HepG2 (cell line): ENCODE results near the gene RNF148. TPM values are rescaled to one million over a fixed set of nuclear protein-coding genes. Genes with fewer than 3 reads are reported as not detected.
A peak's percentile ranks its signal among the peaks of the same experiment; 100 is the strongest.

Experiments used
- ATAC-seq: fragments of 200-7000 bp; cut with Tn5 transposase; 3 replicates; pipeline ENCODE4 v1.9.1; 2020; ENCODE audit warnings: mild to moderate bottlenecking, moderate library complexity
- Bru-seq: library from RNA; stranded (reverse); fragments of 400-500 nt; gene quantifications from one replicate; lab custom pipeline; 2021; lab: Mats Ljungman, UMichigan
- BruChase-seq, 2 experiments: library from RNA; stranded (reverse); fragments of 400-500 nt; gene quantifications; one replicate each; lab custom pipeline; 2021; lab: Mats Ljungman, UMichigan
- BruUV-seq: library from RNA; stranded (reverse); fragments of 400-500 nt; replicated peaks from 2 replicates; lab custom pipeline; 2021; lab: Mats Ljungman, UMichigan
- CTCF ChIA-PET: fragments of 300-600 bp; formaldehyde crosslinking; extraction: SDS; loops from one replicate; lab custom pipeline; 2021; ENCODE audit warnings: low total read pairs, inconsistent platforms, low intra/inter-chr PET ratio; lab: Yijun Ruan, JAX
- POLR2A ChIA-PET: fragments of 350-600 bp; sonication (Branson Sonifier 250); formaldehyde crosslinking; loops from one replicate; lab custom pipeline; 2020; ENCODE audit warnings: antibody characterized with exemption, inconsistent platforms; lab: Yijun Ruan, JAX
- DNase-seq: peaks from one replicate; pipeline ENCODE4 v3.0.0-alpha.2; 2015; ENCODE audit warnings: low spot score
- FAIRE-seq: peaks from 3 replicates; lab custom pipeline; 2011; peaks lifted over from hg19 to GRCh38; lab: Jason Lieb, UNC
- H2AFZ ChIP-seq: one replicate; pipeline ENCODE4 v1.6.1; 2011; ENCODE audit warnings: low read length, inconsistent platforms
- H3K27ac ChIP-seq: fragments of 300-600 bp; 3 replicates; pipeline ENCODE4 v1.8.0; 2011; ENCODE audit warnings: mixed run types, mild to moderate bottlenecking, mixed read lengths, low read length, inconsistent platforms; ENCODE audit not compliant: insufficient read depth; ENCODE audit errors: extremely low read length
- H3K27me3 ChIP-seq, 2 experiments: fragments of 200-600 bp in 1 of 2; 2 replicates in 1 of 2; 3 replicates in 1 of 2; pipeline versions ENCODE4 v1.6.0 to v1.8.0; 2011; ENCODE audit warnings: low read length in 2 of 2, mild to moderate bottlenecking in 2 of 2, moderate library complexity in 2 of 2, inconsistent platforms in 1 of 2; ENCODE audit not compliant: insufficient read depth in 2 of 2, control insufficient read depth in 1 of 2
- H3K36me3 ChIP-seq, 2 experiments: fragments of 200-600 bp in 1 of 2; replicated peaks in 1 of 2; 2 replicates in 1 of 2; 3 replicates in 1 of 2; pipeline versions ENCODE4 v1.5.1 to v1.8.0; 2011; ENCODE audit warnings: low read length in 2 of 2, inconsistent platforms in 1 of 2; ENCODE audit not compliant: insufficient read depth in 2 of 2, control insufficient read depth in 1 of 2
- H3K4me1 ChIP-seq: 2 replicates; pipeline ENCODE4 v1.5.1; 2012; ENCODE audit warnings: low read length, inconsistent platforms; ENCODE audit not compliant: insufficient read depth
- H3K4me2 ChIP-seq: 2 replicates; pipeline ENCODE4 v1.6.0; 2011; ENCODE audit warnings: low read depth, low read length, inconsistent platforms
- H3K4me3 ChIP-seq, 3 experiments: fragments of 200-600 bp in 1 of 3; sonication (generic), shearing (Covaris generic) in 1 of 3; replicated peaks in 1 of 3; 2 replicates each; pipeline ENCODE4 v1.5.1; 2011 to 2016; ENCODE audit warnings: low read length in 3 of 3, inconsistent platforms in 2 of 3, low read depth in 2 of 3, mild to moderate bottlenecking in 2 of 3, control low read depth in 1 of 3, mixed read lengths in 1 of 3; ENCODE audit not compliant: insufficient read depth in 1 of 3
- H3K79me2 ChIP-seq: one replicate; pipeline ENCODE4 v1.6.1; 2011; ENCODE audit warnings: low read length, inconsistent platforms; ENCODE audit not compliant: insufficient read depth
- H3K9ac ChIP-seq: 2 replicates; pipeline ENCODE4 v1.6.0; 2011; ENCODE audit warnings: mild to moderate bottlenecking, low read depth, low read length, inconsistent platforms; ENCODE audit not compliant: insufficient read depth
- H3K9me3 ChIP-seq: 2 replicates; pipeline ENCODE4 v1.5.1; 2012; ENCODE audit warnings: mild to moderate bottlenecking, low read length
- H4K20me1 ChIP-seq: 2 replicates; pipeline ENCODE4 v1.6.0; 2011; ENCODE audit warnings: inconsistent platforms, mild to moderate bottlenecking, low read length, moderate library complexity; ENCODE audit not compliant: insufficient read depth
- MYC ChIP-seq: sonication (generic); formaldehyde crosslinking; IDR thresholded peaks from 2 replicates; pipeline ENCODE4 v1.9.0; 2021; ENCODE audit warnings: missing genetic modification reagents, borderline replicate concordance
- ZNF670 ChIP-seq: sonication (generic); formaldehyde crosslinking; IDR thresholded peaks from 2 replicates; pipeline ENCODE4 v1.8.0; 2022; ENCODE audit warnings: mild to moderate bottlenecking, missing genetic modification reagents, borderline replicate concordance
- ZNF704 ChIP-seq: sonication (generic); formaldehyde crosslinking; IDR thresholded peaks from 2 replicates; pipeline ENCODE4 v1.8.1; 2023; ENCODE audit warnings: mild to moderate bottlenecking, inconsistent platforms, moderate library complexity, missing genetic modification reagents, borderline replicate concordance
- WGBS: methylation state at CpG from one replicate; pipeline ENCODE4 v1.1.6; 2017; ENCODE audit warnings: low lambda C conversion rate; 5-methylcytosine and 5-hydroxymethylcytosine counted together
- in situ Hi-C: cut with HindIII; loops from 2 replicates; pipeline ENCODE4 v1.10.0; 2017; ENCODE audit warnings: low pct_unique_long_range_greater_than_20kb; ENCODE audit not compliant: extremely low pct_ligation_motif_present
- intact Hi-C: fragments of 100-400 bp; cut with micrococcal nuclease; formaldehyde crosslinking; loops from one replicate; pipeline ENCODE4 v1.10.0; 2022; ENCODE audit not compliant: unreplicated experiment
- long read RNA-seq, 2 experiments: library from RNA in 1 of 2; library from polyadenylated mRNA in 1 of 2; stranded (forward) in 1 of 2; unstranded in 1 of 2; transcript quantifications; one replicate each; pipeline ENCODE4 v2.0.0, GENCODE V29; 2019 to 2022
- polyA minus RNA-seq, 3 experiments: library from RNA; depleted of rRNA, polyadenylated mRNA; stranded (reverse); fragments of >200 nt; gene quantifications; 2 replicates each; pipeline ENCODE4 v1.2.3, GENCODE V29; 2011; ENCODE audit warnings: low replicate concordance in 1 of 3
- polyA plus RNA-seq, 8 experiments: library from polyadenylated mRNA; depleted of rRNA in 3 of 8; stranded (reverse) in 7 of 8; unstranded in 1 of 8; fragments of >200 nt; fragmentation: Illumina TruSeq in 4 of 8; extraction: Trizol in 4 of 8; gene quantifications; 2 replicates each; pipeline versions ENCODE4 v1.2.1 to v1.2.3, GENCODE V29; 2011 to 2016; ENCODE audit warnings: low read depth in 4 of 8, missing spikeins in 1 of 8, mixed read lengths in 1 of 8; ENCODE audit not compliant: insufficient read depth in 1 of 8
- total RNA-seq, 5 experiments: library from RNA; depleted of rRNA; stranded (reverse); fragments of >200 nt; fragmentation: Illumina TruSeq; extraction: Trizol; gene quantifications; 2 replicates each; pipeline ENCODE4 v1.2.3, GENCODE V29; 2016; ENCODE audit warnings: low read depth in 1 of 5

The RNF148 gene
- total RNA-seq (2016; rRNA removed; fragmentation: Illumina TruSeq; extraction: Trizol) (0.15 and 1.6 TPM in 2 replicates), polyA plus RNA-seq (2011; rRNA removed) (0.16 TPM in 1 of 2 replicates, not detected in the other), polyA minus RNA-seq (2011; rRNA and poly(A)+ RNA removed; ENCODE audit: low replicate concordance) (0.68 and 2.4 TPM in 2 replicates), Bru-seq, nascent RNA (percentile 92 among the genes with signal in this experiment), BruChase-seq, experiment 1, labeled RNA remaining after a 6-hour chase (percentile 69 among the genes with signal in this experiment), BruChase-seq, experiment 2, labeled RNA remaining after a 2-hour chase (percentile 66 among the genes with signal in this experiment)
- not detected in 2 replicates for total RNA-seq (2016; cell fraction: cytosol; rRNA removed; fragmentation: Illumina TruSeq; extraction: Trizol; ENCODE audit: low read depth)
- total RNA-seq (2016; cell fraction: insoluble cytoplasmic fraction; rRNA removed; fragmentation: Illumina TruSeq; extraction: Trizol) = 0.19 and 1.1 TPM in 2 replicates
- total RNA-seq (2016; cell fraction: membrane; rRNA removed; fragmentation: Illumina TruSeq; extraction: Trizol) = 0.25 and 0.28 TPM in 2 replicates
- 8.6 and 10.3 TPM in 2 replicates for total RNA-seq (2016; cell fraction: nucleus; rRNA removed; fragmentation: Illumina TruSeq; extraction: Trizol)
- polyA plus RNA-seq (2011; cell fraction: cytosol; rRNA removed) = 0.08 TPM in 1 of 2 replicates, not detected in the other
- polyA plus RNA-seq (2011; cell fraction: nucleus; rRNA removed) = 0.61 and 0.69 TPM in 2 replicates
- not detected in 2 replicates for polyA plus RNA-seq (2012)
- 0.12 and 0.19 TPM in 2 replicates for polyA plus RNA-seq (2016; cell fraction: cytosol; fragmentation: Illumina TruSeq; extraction: Trizol; ENCODE audit: low read depth)
- not detected in 2 replicates for polyA plus RNA-seq (2016; cell fraction: insoluble cytoplasmic fraction; fragmentation: Illumina TruSeq; extraction: Trizol; ENCODE audit: low read depth)
- 0.13 and 0.38 TPM in 2 replicates for polyA plus RNA-seq (2016; cell fraction: membrane; fragmentation: Illumina TruSeq; extraction: Trizol; ENCODE audit: low read depth)
- 1.0 TPM in 1 of 2 replicates, not detected in the other for polyA plus RNA-seq (2016; cell fraction: nucleus; fragmentation: Illumina TruSeq; extraction: Trizol; ENCODE audit: insufficient read depth, low read depth)
- polyA minus RNA-seq (2011; cell fraction: cytosol; rRNA and poly(A)+ RNA removed) = not detected in 2 replicates
- polyA minus RNA-seq (2011; cell fraction: nucleus; rRNA and poly(A)+ RNA removed) = 32.3 and 35.0 TPM in 2 replicates
- long read RNA-seq, experiment 1 = 0 reads
- long read RNA-seq, experiment 2 = 0 reads

- Histone ChIP-seq H3K4me3 (no peak within 1 kb of the TSS), H3K27ac (no peak within 1 kb of the TSS), H3K4me2 (no peak within 1 kb of the TSS), H3K36me3 (no peaks in the 10 kb centered on the region; a peak in 1 of 5 replicates), H4K20me1 (no peaks in the 10 kb centered on the region), H2AFZ (no peak within 1 kb of the TSS), H3K9ac (no peak within 1 kb of the TSS), H3K27me3 (no peaks in the 10 kb centered on the region), H3K9me3 (no peaks in the 10 kb centered on the region), H3K4me1 (peaks cover 6% of the 10 kb centered on the region; the same call in 1 of the 2 replicates), H3K79me2 (no peaks in the 10 kb centered on the region)
- TF ChIP-seq ZNF704 (CRISPR knock-in tag) (no peak), ZNF670 (CRISPR knock-in tag) (no peak), MYC (CRISPR knock-in tag) (no peak)
- DNase-seq (no peak), ATAC-seq (no peak), FAIRE-seq (no peak)
- POLR2A ChIA-PET = no interaction called here
- in situ Hi-C loops = no loop called here
- intact Hi-C loops = no loop called here
- CTCF ChIA-PET = no interaction called here
- no TSS peak for BruUV-seq
- 87% methylated on average over 1 of the region's 1 CpG for WGBS
Measured at GRCh38 chr7:122702872-122703510, at the start of gene RNF148. Gene RNF148, minus strand, starts transcription at chr7:122702922. Its CDS starts 172 bp downstream, at chr7:122702750.
